ENCODE measurements around the gene TIMM22. TPM values are rescaled to one million over a fixed set of nuclear protein-coding genes. Genes with fewer than 3 reads are reported as not detected.
A peak's percentile ranks its signal among the peaks of the same experiment; 100 is the strongest.
"Not testable (repeated sequence)": the region's sequence is repeated elsewhere in the genome, so short reads cannot be mapped to it uniquely, and the experiment has no call there.

TIMM22 gene
- total RNA-seq, 4 donors from 2014 or later = 14.7 to 17.1 (median 14.9) TPM

GRCh38 chr17:973053-973452 lies 23.9 kb upstream of the TIMM22 start:
- WGBS, 2 donors = 71 to 80% methylated on average over 12 of the region's 12 CpGs

DNA sequence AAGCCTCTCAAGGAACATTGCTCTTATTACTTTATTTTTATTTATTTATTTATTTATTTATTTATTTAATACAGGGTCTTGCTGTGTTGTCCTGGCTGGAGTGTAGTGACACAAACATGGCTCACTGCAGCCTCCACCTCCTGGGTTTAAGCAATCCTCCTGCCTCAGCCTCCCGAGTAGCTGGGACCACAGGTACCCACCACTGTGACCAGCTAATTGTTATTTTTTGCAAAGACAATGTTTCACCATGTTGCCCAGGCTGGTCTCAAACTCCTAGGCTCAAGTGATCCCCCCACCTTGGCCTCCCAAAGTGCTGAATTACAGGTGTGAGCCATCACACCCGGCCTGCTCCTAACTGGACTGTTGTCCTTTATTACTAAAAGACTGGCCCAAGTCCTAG lies 22.2 kb upstream of the TIMM22 start:
- H3K27me3 ChIP-seq; DNase-seq; H3K9me3 ChIP-seq; H3K4me3 ChIP-seq (replicated peaks in 1 of 3); H3K36me3 ChIP-seq; H3K27ac ChIP-seq: not testable (repeated sequence)
- peaks cover 4 to 21% of the 10 kb centered on the region in 2 donors for H3K4me1 ChIP-seq
- WGBS, 2 donors = 87 to 98% methylated on average over 2 of the region's 2 CpGs
- intact Hi-C loops (cut with DNase I) = loop anchor here (5.0 kb wide), 1 partner anchor 97 kb away; no protein-coding TSS in a partner anchor

More at GRCh38 chr17:973053-973452, 23.9 kb upstream of the TIMM22 start:
- Histone ChIP-seq H3K4me3 (replicated peaks in 1 of 3) (no peak overlapping the region), H3K4me1 (peaks cover 0 to 17% of the 10 kb centered on the region in 2 donors), H3K27me3 (no peaks in the 10 kb centered on the region), H3K9me3 (no peaks in the 10 kb centered on the region), H3K36me3 (no peaks in the 10 kb centered on the region), H3K27ac (no peak overlapping the region)
- intact Hi-C loops (cut with DNase I) = no loop called here
- DNase-seq = no peak
- TF ChIP-seq POLR2A (IDR thresholded peaks at IDR 0.05) (no peak), CTCF (IDR thresholded peaks at IDR 0.05) (no peak)

DNA sequence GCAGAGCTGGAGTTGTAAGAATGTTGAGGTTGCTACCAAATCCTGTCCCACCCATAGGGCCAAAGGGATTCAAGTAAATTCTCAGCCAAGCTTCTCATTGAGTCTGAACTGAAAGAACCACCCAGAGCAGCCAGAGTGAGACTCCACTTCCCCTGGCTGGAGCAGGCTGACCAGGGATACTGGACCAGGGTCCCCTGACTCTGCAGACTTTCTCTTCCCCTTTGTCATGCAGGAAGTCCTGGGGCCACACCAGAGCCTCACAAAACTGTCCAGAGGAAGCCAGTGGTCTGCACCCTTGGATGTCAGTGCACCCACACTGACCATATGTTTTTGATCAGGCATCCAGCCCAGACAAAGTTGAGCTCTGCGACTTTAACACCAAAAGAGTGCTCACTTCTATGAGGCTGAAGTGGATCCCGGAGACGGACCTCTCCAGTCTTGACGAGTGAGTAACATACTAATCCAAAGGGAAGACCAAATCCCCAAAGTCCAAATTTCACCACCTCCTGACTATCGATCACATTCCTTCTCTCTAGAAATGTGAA lies 21.5 kb upstream of the TIMM22 start:
- Histone ChIP-seq H3K4me1 (peaks cover 9 to 24% of the 10 kb centered on the region in 2 donors), H3K36me3 (no peaks in the 10 kb centered on the region), H3K27me3 (no peaks in the 10 kb centered on the region), H3K27ac (no peak overlapping the region), H3K9me3 (no peaks in the 10 kb centered on the region), H3K4me3 (replicated peaks in 1 of 3) (no peak overlapping the region)
- intact Hi-C loops (cut with DNase I) = loop anchor here (5.0 kb wide), 1 partner anchor 98 kb away; no protein-coding TSS in a partner anchor
- 35 to 37% methylated on average over 5 of the region's 5 CpGs for WGBS, 2 donors
- no peak for DNase-seq
- TF ChIP-seq CTCF (IDR thresholded peaks at IDR 0.05) = no peak
- no peak for TF ChIP-seq POLR2A (IDR thresholded peaks at IDR 0.05)

DNA sequence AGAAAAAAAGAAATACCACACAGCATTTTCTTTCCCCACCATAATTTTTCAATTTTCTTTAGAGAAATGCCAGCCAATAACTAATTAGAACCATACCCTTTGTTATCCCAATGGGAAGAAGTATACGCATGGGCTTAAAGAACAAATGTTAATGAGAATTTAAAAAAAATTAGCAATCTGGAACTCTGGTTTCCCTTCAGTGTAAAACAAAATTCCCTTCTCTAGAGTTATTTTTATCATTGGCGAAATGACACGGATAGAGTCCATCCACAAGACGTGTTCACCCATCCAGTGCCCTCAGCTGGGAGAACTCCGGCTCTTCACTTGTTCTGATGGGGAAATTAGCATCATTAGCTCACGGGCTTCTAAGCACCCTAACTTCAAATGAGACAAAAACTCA lies 20.6 kb upstream of the TIMM22 start:
- no peak for DNase-seq
- WGBS, 2 donors = 73 to 84% methylated on average over 6 of the region's 6 CpGs
- Histone ChIP-seq H3K9me3 (no peaks in the 10 kb centered on the region), H3K27me3 (no peaks in the 10 kb centered on the region), H3K36me3 (no peaks in the 10 kb centered on the region), H3K4me3 (replicated peaks in 1 of 3) (no peak overlapping the region), H3K27ac (no peak overlapping the region), H3K4me1 (peaks cover 17 to 23% of the 10 kb centered on the region in 2 donors)
- TF ChIP-seq POLR2A (IDR thresholded peaks at IDR 0.05) = no peak
- intact Hi-C loops (cut with DNase I) = loop anchor here (5.0 kb wide), 1 partner anchor 99 kb away; no protein-coding TSS in a partner anchor

- Histone ChIP-seq H3K27ac (peak overlapping the region in 1 of 3 donors; percentile 2), H3K4me1 (peaks cover 18 to 22% of the 10 kb centered on the region in 2 donors), H3K4me3 (replicated peaks in 1 of 3) (no peak overlapping the region), H3K36me3 (no peaks in the 10 kb centered on the region), H3K9me3 (no peaks in the 10 kb centered on the region), H3K27me3 (no peaks in the 10 kb centered on the region)
- TF ChIP-seq CTCF (IDR thresholded peaks at IDR 0.05) = no peak
- no peak for TF ChIP-seq POLR2A (IDR thresholded peaks at IDR 0.05)
- no peak for DNase-seq
- intact Hi-C loops (cut with DNase I) = loop anchor here (5.0 kb wide), 1 partner anchor 100 kb away; no protein-coding TSS in a partner anchor
- WGBS, 2 donors = 87 to 89% methylated on average over 6 of the region's 6 CpGs
These were observed 19.8 kb upstream of the TIMM22 start for GRCh38 chr17:977166-977565.

Data from thyroid gland (tissue), 4 donors.